HEK293 (cell line): ENCODE measurements around the gene PHF14.

ENCODE experiments used
- CTCF ChIP-seq: fragments of 450-650 bp; formaldehyde crosslinking; IDR thresholded peaks from 2 replicates; pipeline ENCODE4 v1.5.1; 2016; ENCODE audit warnings: missing biosample characterization, missing genetic modification characterization
- KLF7 ChIP-seq: fragments of 450-650 bp; formaldehyde crosslinking; IDR thresholded peaks from 2 replicates; pipeline ENCODE4 v1.5.1; 2016; ENCODE audit warnings: missing biosample characterization, missing genetic modification characterization, borderline replicate concordance
- KLF9 ChIP-seq: fragments of 450-650 bp; formaldehyde crosslinking; IDR thresholded peaks from 2 replicates; pipeline ENCODE4 v1.5.1; 2016; ENCODE audit warnings: missing biosample characterization, missing genetic modification characterization, low read depth
- PBX3 ChIP-seq: sonication (generic); formaldehyde crosslinking; IDR thresholded peaks from 2 replicates; pipeline ENCODE4 v1.8.1; 2022; ENCODE audit warnings: mild to moderate bottlenecking, moderate library complexity, missing genetic modification reagents
- TSHZ1 ChIP-seq: fragments of 450-650 bp; formaldehyde crosslinking; IDR thresholded peaks from 2 replicates; pipeline ENCODE4 v1.5.1; 2016; ENCODE audit warnings: missing biosample characterization, missing genetic modification characterization, borderline replicate concordance
- ZBTB21 ChIP-seq: fragments of 450-650 bp; formaldehyde crosslinking; IDR thresholded peaks from 2 replicates; pipeline ENCODE4 v1.5.1; 2017; ENCODE audit warnings: missing biosample characterization, missing genetic modification characterization
- ZFP3 ChIP-seq: fragments of 450-650 bp; formaldehyde crosslinking; IDR thresholded peaks from 2 replicates; pipeline ENCODE4 v1.5.1; 2016; ENCODE audit warnings: low read depth, missing biosample characterization, missing genetic modification characterization
- ZNF121 ChIP-seq: fragments of 450-650 bp; formaldehyde crosslinking; IDR thresholded peaks from 2 replicates; pipeline ENCODE4 v1.5.1; 2016; ENCODE audit warnings: missing biosample characterization, missing genetic modification characterization
- ZNF140 ChIP-seq: fragments of 450-650 bp; formaldehyde crosslinking; IDR thresholded peaks from 2 replicates; pipeline ENCODE4 v1.5.1; 2016; ENCODE audit warnings: missing biosample characterization, missing genetic modification characterization
- ZNF169 ChIP-seq: fragments of 450-650 bp; formaldehyde crosslinking; IDR thresholded peaks from 2 replicates; pipeline ENCODE4 v1.5.1; 2016; ENCODE audit warnings: missing biosample characterization, missing genetic modification characterization
- ZNF585B ChIP-seq: fragments of 450-650 bp; formaldehyde crosslinking; IDR thresholded peaks from 2 replicates; pipeline ENCODE4 v1.5.1; 2016; ENCODE audit warnings: missing biosample characterization, missing genetic modification characterization
- ZNF639 ChIP-seq: fragments of 450-650 bp; formaldehyde crosslinking; IDR thresholded peaks from 2 replicates; pipeline ENCODE4 v1.5.1; 2016; ENCODE audit warnings: missing biosample characterization, missing genetic modification characterization
- ZSCAN4 ChIP-seq: fragments of 450-650 bp; formaldehyde crosslinking; IDR thresholded peaks from 2 replicates; pipeline ENCODE4 v1.5.1; 2017; ENCODE audit warnings: missing biosample characterization, missing genetic modification characterization

- TF ChIP-seq ZNF585B (no peak), CTCF (tag by site-specific recombination) (no peak), PBX3 (no peak), TSHZ1 (tag by site-specific recombination) (no peak), KLF9 (tag by site-specific recombination) (no peak), KLF7 (tag by site-specific recombination) (no peak), ZBTB21 (tag by site-specific recombination) (no peak), ZNF169 (tag by site-specific recombination) (no peak), ZFP3 (no peak), ZNF639 (tag by site-specific recombination) (no peak), ZNF121 (tag by site-specific recombination) (no peak), ZSCAN4 (tag by site-specific recombination) (no peak), ZNF140 (tag by site-specific recombination) (no peak)
Observed at GRCh38 chr7:10998996-10999757, 25.5 kb downstream of the PHF14 start.
